ENCODE results near the gene RNF112.
"Not testable (repeated sequence)": the region's sequence is repeated elsewhere in the genome, so short reads cannot be mapped to it uniquely, and the experiment has no call there.

DNA sequence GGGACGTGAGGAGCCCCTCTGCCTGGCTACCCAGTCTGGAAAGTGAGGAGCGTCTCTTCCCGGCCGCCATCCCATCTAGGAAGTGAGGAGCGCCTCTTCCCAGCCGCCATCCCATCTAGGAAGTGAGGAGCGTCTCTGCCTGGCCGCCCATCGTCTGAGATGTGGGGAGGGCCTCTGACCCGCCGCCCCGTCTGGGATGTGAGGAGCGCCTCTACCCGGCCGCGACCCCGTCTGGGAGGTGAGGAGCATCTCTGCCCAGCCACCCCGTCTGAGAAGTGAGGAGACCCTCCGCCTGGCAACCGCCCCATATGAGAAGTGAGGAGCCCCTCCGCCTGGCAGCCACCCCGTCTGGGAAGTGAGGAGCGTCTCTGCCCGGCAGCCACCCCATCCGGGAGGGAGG lies 30.3 kb downstream of the RNF112 start:
- TF ChIP-seq EZH2 (IDR thresholded peaks at IDR 0.05; ENCODE audit: borderline replicate concordance, low read length): not testable (repeated sequence)
- TF ChIP-seq, protein P1, sequence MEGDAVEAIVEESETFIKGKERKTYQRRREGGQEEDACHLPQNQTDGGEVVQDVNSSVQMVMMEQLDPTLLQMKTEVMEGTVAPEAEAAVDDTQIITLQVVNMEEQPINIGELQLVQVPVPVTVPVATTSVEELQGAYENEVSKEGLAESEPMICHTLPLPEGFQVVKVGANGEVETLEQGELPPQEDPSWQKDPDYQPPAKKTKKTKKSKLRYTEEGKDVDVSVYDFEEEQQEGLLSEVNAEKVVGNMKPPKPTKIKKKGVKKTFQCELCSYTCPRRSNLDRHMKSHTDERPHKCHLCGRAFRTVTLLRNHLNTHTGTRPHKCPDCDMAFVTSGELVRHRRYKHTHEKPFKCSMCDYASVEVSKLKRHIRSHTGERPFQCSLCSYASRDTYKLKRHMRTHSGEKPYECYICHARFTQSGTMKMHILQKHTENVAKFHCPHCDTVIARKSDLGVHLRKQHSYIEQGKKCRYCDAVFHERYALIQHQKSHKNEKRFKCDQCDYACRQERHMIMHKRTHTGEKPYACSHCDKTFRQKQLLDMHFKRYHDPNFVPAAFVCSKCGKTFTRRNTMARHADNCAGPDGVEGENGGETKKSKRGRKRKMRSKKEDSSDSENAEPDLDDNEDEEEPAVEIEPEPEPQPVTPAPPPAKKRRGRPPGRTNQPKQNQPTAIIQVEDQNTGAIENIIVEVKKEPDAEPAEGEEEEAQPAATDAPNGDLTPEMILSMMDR (conservative IDR thresholded peaks at IDR 0.05 in 1 of 2, IDR thresholded peaks at IDR 0.05 in 1 of 2; ENCODE audit: extremely low read depth in 1 of 2, insufficient read depth in 1 of 2, low read depth in 1 of 2, low read length in 2 of 2): not testable (repeated sequence)
